Loucy (cell line): ENCODE data around the gene WDR6.

ENCODE experiments used
- EZH2phosphoT487 ChIP-seq: fragments of 200-600 bp; IDR thresholded peaks from 2 replicates; pipeline ENCODE4 v1.6.1; 2018; ENCODE audit warnings: antibody characterized with exemption, mild to moderate bottlenecking, moderate library complexity, borderline replicate concordance
- TF ChIP-seq, protein P1 (sequence below): fragments of 200-600 bp; sonication (generic); conservative IDR thresholded peaks from 2 replicates; pipeline ENCODE4 v1.5.1; 2014; ENCODE audit warnings: mild to moderate bottlenecking, antibody characterized with exemption, low read length

DNA sequence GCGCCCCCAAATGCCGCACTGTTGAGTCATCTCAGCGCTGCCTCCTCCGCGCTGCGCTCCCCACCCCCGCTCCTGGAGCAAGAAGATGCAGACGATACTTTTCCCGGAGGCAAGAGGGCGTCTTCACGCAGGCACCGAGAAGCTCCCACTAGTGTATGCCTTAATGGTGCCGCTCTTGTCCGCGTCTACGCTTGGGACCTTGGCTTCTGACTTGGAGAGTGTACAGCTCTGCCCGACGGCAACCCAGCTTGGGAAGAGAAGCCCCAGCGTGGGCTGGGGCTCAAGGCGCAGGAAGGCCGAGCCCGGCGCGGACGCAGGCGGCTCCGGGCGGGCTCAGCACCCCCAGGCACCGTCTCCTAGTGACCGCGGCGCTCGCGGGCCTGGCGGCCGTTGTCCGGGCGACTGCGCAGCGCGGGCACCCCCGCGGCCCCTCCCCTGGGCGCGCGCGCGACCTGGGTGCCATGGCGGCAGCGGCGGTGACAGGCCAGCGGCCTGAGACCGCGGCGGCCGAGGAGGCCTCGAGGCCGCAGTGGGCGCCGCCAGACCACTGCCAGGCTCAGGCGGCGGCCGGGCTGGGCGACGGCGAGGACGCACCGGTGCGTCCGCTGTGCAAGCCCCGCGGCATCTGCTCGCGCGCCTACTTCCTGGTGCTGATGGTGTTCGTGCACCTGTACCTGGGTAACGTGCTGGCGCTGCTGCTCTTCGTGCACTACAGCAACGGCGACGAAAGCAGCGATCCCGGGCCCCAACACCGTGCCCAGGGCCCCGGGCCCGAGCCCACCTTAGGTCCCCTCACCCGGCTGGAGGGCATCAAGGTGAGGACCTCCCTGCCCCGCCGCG, 17.2 kb upstream of the WDR6 start, which contains the start of gene P4HTM:
- TF ChIP-seq EZH2phosphoT487: no peak
- TF ChIP-seq, protein P1, sequence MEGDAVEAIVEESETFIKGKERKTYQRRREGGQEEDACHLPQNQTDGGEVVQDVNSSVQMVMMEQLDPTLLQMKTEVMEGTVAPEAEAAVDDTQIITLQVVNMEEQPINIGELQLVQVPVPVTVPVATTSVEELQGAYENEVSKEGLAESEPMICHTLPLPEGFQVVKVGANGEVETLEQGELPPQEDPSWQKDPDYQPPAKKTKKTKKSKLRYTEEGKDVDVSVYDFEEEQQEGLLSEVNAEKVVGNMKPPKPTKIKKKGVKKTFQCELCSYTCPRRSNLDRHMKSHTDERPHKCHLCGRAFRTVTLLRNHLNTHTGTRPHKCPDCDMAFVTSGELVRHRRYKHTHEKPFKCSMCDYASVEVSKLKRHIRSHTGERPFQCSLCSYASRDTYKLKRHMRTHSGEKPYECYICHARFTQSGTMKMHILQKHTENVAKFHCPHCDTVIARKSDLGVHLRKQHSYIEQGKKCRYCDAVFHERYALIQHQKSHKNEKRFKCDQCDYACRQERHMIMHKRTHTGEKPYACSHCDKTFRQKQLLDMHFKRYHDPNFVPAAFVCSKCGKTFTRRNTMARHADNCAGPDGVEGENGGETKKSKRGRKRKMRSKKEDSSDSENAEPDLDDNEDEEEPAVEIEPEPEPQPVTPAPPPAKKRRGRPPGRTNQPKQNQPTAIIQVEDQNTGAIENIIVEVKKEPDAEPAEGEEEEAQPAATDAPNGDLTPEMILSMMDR: no peak; the same call in 1 of the 2 replicates
